Ishikawa (cell line): Measurements from ENCODE around the gene ATP11A.

Experiments
- CEBPB ChIP-seq: IDR thresholded peaks from 2 replicates; pipeline ENCODE4 v1.6.1; 2012
- CREB1 ChIP-seq: IDR thresholded peaks from 2 replicates; pipeline ENCODE4 v1.6.1; 2012; ENCODE audit warnings: low read depth
- EP300 ChIP-seq: IDR thresholded peaks from 2 replicates; pipeline ENCODE4 v1.6.1; 2012; ENCODE audit warnings: borderline replicate concordance
- NFIC ChIP-seq: IDR thresholded peaks from 2 replicates; pipeline ENCODE4 v1.6.1; 2012
- TCF12 ChIP-seq: IDR thresholded peaks from 2 replicates; pipeline ENCODE4 v1.6.1; 2012; ENCODE audit warnings: low read depth
- TEAD4 ChIP-seq: IDR thresholded peaks from 2 replicates; pipeline ENCODE4 v1.6.1; 2012
- YY1 ChIP-seq: IDR thresholded peaks from 2 replicates; pipeline ENCODE4 v1.6.1; 2012; ENCODE audit warnings: low read depth
- ZBTB7A ChIP-seq: IDR thresholded peaks from 2 replicates; pipeline ENCODE4 v1.6.1; 2012; ENCODE audit warnings: low read depth
- TF ChIP-seq, protein P1 (sequence below): IDR thresholded peaks from 2 replicates; pipeline ENCODE4 v1.6.1; 2012
- TF ChIP-seq, protein P2 (sequence below): IDR thresholded peaks from 2 replicates; pipeline ENCODE4 v1.6.1; 2012; ENCODE audit warnings: low read depth, mild to moderate bottlenecking

GRCh38 chr13:112873851-112874750 is 184.3 kb downstream of the ATP11A start:
- TF ChIP-seq, protein P1, sequence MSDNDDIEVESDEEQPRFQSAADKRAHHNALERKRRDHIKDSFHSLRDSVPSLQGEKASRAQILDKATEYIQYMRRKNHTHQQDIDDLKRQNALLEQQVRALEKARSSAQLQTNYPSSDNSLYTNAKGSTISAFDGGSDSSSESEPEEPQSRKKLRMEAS: no peak
- TF ChIP-seq YY1: no peak
- TF ChIP-seq EP300: no peak
- TF ChIP-seq TEAD4: no peak
- no peak for TF ChIP-seq TCF12
- TF ChIP-seq, protein P2, sequence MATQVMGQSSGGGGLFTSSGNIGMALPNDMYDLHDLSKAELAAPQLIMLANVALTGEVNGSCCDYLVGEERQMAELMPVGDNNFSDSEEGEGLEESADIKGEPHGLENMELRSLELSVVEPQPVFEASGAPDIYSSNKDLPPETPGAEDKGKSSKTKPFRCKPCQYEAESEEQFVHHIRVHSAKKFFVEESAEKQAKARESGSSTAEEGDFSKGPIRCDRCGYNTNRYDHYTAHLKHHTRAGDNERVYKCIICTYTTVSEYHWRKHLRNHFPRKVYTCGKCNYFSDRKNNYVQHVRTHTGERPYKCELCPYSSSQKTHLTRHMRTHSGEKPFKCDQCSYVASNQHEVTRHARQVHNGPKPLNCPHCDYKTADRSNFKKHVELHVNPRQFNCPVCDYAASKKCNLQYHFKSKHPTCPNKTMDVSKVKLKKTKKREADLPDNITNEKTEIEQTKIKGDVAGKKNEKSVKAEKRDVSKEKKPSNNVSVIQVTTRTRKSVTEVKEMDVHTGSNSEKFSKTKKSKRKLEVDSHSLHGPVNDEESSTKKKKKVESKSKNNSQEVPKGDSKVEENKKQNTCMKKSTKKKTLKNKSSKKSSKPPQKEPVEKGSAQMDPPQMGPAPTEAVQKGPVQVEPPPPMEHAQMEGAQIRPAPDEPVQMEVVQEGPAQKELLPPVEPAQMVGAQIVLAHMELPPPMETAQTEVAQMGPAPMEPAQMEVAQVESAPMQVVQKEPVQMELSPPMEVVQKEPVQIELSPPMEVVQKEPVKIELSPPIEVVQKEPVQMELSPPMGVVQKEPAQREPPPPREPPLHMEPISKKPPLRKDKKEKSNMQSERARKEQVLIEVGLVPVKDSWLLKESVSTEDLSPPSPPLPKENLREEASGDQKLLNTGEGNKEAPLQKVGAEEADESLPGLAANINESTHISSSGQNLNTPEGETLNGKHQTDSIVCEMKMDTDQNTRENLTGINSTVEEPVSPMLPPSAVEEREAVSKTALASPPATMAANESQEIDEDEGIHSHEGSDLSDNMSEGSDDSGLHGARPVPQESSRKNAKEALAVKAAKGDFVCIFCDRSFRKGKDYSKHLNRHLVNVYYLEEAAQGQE: no peak
- TF ChIP-seq NFIC: no peak
- no peak for TF ChIP-seq CEBPB
- TF ChIP-seq CREB1: no peak
- no peak for TF ChIP-seq ZBTB7A
